Stimulated activated CD4-positive, alpha-beta T cell treated with anti-CD3 and anti-CD28 coated beads, Interleukin-12 subunit alpha, Interleukin-12 subunit beta, amount 100 ng/mL, for 4 hours (primary cell): ENCODE measurements around the gene FFAR3.

Experiments
- DNase-seq: peaks from one replicate; pipeline ENCODE4 v3.0.0-alpha.2; 2020

FFAR3 gene, protein sequence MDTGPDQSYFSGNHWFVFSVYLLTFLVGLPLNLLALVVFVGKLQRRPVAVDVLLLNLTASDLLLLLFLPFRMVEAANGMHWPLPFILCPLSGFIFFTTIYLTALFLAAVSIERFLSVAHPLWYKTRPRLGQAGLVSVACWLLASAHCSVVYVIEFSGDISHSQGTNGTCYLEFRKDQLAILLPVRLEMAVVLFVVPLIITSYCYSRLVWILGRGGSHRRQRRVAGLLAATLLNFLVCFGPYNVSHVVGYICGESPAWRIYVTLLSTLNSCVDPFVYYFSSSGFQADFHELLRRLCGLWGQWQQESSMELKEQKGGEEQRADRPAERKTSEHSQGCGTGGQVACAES

DNA sequence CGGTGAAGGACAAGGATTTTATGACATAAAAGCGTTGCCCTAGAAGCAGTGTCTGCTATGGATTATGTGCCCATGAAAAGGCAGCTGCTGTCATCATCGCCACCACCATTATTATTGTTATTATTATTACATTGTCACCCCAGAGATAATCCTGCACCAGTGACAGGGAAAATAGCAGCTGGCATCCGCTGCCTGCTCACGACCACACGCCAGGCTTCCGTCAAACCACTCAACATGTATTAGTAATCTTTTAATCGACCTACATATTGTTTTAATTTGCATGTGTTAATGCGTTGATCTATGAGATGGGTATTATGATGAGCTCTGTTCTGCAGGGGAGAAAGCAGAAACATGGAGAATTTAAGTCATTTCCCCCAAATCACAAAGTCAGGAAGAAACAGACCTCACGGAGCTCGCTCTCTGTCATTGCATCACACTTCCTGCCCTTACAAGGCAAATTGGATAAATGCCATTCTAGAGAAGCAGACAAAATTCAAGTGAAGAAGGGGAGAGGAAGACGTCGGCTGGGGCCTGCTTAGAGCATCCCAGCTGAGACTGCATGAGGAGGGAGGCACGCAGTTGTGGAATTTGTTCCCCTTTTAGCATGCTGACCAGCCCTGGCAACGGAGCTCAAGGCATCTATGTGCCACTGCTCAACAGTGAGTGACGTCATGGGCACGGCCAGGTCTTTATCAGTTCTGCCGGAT lies at the start of gene FFAR3:
Gene FFAR3, plus strand, starts transcription at position 594 of the 707 bp plus-strand sequence. CDS start 431 bp downstream, outside the sequence.
- no peak for DNase-seq

DNA sequence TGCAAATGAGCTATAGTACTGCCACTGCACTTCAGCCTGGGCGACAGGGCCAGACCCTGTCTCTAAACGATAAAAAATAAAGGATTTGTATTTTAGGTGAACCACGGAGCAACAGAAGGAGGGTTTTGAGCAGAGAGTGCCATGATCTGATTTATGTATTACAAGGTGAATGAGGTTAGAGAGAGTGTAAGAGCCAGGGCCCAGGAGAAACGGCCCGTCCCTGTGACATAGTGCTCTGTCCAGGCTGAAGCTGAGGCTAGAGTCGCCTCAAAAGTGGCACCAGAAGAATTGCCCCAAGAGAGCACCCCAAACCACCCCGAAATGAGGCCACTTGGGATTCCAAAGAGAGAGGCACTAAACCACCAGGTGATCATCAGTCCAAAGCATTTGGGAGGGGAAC lies 49.4 kb upstream of the FFAR3 start:
- no peak for DNase-seq

DNA sequence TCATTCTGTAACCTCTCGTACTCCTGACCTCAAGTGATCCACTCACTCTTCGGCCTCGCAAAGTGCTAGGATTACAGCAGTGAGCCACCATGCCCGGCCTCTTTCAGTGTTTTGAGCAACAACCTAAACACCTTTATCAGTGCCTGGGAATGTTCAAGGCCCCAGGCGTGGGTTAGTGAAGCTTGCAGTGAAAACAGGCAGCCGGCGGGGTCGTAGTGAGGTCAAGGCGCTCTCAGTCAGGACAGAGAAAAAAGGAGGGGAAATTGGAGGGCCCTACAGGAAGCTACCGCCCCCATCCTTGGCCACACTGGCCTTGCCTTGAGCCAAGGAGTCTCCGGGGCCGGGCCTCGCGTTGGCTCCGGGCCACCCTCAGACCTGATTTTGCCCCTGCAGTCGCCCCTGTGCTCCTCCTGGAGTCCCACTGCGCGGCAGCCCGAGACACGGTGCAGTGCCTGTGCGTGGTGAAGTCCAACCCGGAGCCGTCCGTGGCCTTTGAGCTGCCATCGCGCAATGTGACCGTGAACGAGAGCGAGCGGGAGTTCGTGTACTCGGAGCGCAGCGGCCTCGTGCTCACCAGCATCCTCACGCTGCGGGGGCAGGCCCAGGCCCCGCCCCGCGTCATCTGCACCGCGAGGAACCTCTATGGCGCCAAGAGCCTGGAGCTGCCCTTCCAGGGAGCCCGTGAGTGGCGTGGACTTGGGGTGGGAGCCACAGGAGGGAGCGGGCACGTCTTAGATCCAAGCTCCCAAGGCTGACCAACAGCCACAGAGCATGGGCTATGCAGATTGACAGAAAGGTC lies 48.6 kb upstream of the FFAR3 start:
- no peak for DNase-seq

DNA sequence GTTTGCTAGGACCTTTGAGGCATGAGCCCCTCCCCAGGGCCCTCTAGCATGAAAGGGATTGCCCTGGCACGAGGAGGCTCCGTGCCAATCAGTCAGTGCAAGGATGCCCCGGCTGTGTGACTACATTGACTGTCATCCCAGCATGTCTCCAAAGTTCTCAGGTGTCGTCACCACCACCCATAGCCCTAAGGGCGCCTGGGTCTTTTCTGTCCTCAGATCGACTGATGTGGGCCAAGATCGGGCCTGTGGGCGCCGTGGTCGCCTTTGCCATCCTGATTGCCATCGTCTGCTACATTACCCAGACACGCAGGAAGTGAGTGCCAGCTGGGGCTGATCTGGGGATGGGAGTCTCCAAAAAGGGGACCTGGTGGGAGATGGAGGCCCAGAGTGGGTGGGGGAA lies 47.9 kb upstream of the FFAR3 start:
- DNase-seq = no peak

DNA sequence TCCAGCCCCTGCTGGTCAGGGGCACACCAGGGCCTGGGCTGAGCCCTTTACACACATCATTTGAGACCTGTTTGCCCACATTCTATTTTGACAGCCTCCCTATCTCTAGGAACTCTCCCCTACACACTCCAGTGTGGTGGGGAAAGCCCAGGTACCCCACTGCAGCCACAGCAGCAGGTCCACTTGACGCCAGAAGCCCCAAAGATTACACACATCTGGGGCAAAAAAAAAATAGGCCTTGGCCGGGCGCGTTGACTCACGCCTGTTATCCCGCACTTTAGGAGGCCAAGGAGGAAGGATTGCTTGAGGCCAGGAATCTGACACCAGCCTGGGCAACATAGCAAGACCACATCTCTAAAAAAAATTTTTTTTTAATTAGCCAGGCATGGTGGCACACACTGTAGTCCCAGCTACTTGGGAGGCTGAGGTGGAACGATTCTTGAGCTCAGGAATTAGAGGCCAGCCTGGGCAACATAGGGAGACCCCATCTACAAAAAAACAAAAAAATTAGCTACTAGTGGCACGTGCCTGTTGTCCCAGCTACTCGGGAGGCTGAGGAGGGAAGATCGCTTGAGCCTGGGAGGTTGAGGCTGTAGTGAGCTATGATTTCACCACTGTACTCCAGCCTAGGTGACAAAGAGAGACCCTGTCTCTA lies 47.3 kb upstream of the FFAR3 start:
- DNase-seq = no peak

DNA sequence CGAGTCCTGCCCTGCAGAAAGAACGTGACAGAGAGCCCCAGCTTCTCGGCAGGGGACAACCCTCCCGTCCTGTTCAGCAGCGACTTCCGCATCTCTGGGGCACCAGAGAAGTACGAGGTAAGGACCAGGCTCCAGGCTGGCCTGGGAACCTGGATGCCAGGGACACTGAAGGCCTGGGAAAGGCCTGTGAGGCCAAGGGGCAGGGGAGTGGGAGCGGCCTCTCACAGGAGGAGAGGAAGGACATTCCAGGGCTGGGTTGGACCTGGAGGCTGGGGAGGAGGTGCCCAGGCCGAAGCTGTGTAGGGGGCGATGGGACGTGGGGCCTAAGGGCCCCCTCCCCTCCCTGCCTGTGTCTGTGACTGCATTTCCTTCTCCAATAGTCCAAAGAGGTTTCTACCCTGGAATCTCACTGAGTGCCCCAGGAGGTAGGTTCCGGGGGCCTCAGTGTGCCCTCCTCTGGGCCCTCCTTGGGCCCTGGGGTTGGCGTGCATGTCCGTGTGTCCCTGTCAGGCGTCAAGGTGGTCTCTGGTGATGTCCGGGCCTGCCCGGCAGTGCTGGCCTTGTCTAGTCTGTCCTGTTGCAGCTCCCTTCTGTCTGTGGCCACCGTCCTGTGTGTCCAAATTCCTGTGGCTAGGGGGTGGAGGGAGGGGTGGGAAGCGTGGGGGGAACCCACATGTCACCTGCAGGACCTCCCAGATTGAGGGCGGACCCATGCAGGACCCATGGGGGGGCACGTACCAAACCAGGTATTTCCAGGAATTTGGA lies 46.2 kb upstream of the FFAR3 start:
- DNase-seq = no peak

DNA sequence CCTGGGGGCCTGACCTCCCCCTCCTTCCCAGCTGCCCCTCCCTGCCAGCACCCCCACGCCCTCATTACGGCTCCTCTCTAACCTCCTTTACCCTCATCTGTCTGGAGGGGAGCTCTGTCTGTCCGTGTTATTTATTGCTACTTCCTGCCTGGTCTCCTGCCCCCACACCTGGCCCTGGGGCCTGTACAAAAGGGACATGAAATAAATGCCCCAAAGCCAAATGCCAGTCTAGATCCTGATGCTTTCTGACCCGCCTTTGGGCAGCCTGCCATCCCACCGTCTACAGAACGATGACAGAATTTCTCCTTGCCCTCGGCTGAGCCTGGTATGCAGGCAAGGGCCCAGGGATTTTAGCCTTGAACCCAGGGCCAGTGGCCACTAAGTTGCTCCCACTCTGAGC lies 44.7 kb upstream of the FFAR3 start:
- DNase-seq = no peak

DNA sequence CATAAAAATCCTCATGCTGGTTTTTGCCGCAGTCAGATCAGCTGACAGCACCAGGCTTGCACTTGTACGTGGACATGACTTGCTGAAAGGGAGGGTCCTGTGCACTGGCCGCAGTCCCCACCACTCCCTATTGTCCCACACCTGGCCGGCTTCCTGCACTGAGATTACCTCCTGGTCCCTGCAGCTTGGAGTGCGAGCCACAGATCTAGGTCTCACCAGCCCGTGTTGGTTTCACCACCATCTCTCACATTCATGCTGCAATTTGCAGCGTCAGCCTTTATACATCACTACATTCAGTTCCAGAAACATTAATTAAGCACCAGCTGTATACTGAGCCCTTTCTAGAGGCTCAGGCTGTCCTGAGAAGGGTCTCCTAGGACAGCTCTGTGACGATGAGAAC lies 44.2 kb upstream of the FFAR3 start:
- no peak for DNase-seq

DNA sequence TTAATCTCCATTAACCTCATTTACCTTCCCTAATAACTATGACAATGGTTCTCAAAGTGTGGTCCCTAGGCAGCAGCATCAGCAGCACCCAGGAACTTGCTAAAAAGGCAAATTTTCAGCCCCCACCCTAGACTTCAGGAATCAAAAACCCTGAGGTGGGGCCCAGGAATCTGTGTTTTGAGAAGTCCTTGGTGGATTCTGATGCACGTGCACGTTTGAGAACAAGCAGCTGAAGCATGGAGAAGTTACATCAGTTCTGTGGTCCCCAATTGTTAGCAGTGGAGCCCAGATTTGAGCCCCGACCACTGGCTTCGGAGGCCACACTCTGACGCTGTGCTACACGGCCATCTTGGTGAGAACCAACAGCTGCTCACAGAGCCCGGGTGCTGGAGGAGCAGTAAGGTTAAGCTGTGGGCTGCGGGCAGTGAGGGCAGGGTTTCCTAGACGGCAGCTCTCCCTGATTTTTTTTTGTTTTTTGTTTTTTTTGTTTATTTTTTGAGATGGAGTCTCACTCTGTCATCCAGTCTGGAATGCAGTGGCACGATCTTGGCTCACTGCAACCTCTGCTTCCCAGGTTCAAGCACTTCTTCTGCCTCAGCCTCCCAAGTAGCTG lies 43.3 kb upstream of the FFAR3 start:
- no peak for DNase-seq

DNA sequence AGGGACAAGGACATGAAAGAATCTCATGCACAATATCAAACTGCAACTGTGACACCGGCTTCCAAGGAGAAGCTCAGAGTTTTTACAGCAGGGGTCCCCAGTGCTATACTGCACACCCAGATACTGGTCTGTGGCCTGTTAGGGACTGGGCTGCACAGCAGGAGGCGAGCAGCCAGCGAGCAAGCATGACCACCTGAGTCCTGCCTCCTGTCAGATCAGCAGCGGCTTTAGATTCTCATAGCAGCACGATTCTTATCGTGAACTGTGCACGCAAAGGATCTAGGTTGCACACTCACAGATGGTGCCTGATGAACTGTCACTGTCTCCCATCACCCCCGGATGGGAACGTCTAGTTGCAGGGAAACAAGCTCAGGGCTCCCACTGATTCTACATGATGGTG lies 42.4 kb upstream of the FFAR3 start:
- no peak for DNase-seq

DNA sequence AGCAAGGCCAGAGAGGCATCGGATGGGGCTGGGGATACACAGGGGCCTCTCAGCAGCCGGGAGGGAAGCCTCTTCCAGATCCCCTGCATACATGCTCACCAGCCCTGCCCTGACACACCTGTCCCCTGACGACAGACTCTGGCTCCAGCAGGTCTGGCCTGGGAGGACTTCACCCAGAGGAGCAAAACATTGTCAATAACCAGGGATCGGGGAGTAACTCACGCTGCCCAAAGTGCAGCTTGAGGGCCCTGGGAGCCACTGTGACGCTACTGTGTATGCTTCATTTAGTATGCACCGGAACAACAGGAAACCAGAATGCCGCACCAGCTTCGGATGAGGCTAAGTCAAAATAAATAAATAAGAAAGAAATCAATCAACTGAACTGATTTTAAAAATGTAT lies 41.7 kb upstream of the FFAR3 start:
- no peak for DNase-seq

DNA sequence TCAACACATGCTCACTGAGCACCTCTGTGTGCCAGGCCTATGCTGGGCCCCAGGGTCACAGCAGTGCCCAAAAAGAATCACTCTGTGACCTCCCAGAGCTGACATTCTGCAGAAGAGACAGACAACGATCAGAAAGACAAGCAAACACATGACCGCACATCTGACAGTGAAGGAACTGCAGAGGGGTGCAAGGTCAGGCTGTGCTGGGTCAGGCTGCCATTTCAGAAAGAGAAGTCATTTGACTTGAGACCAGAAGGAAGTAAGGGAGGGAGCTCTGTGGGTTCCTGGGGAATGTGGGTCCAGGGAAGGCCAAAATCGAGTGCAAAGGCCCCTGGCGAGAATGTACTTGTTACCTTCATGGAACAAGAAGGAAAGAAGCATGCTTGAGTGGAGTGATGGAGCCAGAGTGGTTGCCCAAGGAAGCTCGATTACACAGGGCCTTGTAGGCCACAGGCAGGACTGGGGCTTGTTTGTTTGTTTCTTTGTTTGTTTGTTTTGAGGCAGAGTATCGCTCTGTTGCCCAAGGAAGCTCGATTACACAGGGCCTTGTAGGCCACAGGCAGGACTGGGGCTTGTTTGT lies 40.7 kb upstream of the FFAR3 start:
- no peak for DNase-seq

DNA sequence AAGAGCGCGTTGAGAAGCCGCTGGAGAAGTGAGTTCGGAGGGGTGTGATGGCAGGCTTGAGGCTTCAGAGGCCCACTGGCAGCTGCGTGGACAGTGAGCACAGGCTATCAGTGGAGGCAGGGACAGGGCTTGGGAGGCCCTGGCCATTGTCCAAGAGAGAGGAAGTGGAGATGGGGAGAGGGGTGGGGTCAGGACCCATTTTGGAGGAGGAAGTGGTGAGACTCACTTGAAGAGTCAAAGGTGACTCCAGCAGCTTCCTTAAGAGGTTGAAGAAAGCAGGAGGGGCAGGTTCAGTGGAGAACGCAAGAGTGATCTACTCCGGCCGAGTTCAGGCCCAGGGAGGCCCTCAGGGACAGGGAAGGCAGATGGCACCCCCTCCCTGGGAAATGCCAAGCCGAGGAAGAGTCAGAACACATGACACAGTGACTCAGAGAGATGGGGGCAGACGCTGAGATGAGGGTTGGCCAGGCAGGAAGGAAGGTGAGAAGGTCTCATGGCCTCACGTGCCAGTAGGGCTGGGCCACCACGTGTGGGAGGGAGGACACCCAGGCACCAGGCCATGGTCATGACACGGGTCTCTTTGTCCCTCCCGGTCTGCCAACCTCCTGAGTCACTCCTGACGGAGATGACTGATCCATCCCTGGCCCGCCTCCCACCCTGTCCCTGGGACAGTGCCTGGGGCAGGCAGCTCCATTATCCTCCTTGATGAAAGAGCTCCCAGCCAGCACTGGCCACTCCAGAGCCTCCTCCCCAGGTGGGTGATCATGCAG lies 39.4 kb upstream of the FFAR3 start:
- no peak for DNase-seq

DNA sequence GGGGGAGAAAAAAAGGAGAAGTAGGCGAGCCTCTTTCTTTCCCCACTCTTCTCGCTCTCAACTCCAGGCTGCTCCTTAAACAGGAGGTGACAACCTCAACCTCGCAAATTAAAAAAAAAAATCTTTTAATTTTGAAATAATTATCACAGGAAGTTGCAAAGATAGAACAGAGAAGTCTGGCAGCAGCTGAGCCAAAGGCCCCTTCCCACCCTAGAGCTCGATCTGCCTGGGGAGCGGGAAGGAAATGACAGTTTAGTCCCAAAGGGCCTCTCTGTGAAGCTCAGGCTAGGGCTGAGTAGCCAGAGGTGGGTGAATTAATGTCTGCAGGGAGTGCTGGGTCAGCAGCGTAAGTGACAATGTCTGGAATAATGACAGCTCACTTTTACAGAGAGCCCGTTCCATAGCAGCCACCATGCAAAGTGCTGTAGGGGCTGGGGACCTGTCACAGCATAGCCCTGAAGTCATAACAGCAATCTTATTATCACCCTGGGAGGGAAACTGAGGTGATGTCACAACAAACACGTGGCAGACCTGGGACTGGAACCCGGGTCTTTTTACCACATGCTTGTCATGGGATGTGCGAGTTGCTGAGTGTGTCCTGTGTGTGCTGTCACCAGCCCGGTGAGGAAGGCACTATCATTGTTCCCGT lies 38.1 kb upstream of the FFAR3 start:
- DNase-seq = no peak

DNA sequence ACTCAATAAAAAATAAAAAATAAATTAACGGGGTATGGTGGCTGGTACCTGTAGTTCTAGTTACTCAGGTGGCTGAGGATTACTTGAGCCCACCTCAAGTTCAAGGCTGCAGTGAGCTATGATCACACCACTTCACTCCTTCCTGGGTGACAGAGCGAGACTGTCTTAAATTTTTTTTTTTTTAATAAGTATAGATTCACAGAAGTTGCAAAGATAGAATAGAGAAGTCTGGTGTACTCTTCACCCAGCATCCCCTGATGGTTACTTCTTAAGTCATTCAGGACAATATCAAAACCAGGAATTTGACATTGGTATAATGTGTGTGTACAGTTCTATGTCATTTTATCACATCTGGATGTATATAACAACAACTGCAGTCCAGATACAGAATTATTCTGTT lies 37.0 kb upstream of the FFAR3 start:
- no peak for DNase-seq

DNA sequence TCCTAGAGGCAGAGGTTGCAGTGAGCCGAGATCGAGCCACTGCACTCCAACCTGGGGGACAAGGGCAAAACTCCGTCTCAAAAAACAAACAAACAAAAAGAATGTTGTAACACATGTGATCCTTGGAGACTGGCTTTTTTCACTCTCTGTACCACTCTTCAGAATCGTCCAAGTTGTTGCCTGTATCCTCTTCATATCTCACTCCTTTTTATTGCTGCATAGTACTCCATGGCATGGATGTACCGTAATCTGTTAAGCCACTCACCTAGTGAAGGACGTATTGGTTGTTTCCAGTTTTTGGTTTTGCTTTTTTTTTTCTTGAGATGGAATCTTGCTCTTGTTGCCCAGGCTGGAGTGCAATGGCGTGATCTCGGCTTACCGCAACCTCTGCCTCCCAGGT lies 36.2 kb upstream of the FFAR3 start:
- DNase-seq = no peak

DNA sequence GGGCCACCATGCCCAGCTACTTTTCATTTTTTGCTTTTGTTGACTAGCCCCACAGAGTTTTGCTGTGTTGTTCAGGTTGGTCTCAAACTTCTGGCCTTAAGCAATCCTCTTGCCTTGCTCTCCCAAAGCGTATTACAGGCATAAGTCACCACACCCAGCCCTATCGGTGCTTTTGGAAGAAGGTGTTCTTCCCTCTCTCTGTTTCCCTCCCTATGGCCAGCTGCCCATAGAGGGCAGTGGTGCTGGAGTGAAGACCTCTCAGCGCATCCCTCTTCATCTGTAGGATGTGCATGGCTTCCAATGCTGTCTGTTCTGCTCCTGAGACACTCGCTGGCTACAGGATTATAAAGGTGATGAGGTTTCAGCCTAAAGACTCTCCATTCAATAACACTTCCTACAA lies 30.6 kb upstream of the FFAR3 start:
- DNase-seq = no peak

DNA sequence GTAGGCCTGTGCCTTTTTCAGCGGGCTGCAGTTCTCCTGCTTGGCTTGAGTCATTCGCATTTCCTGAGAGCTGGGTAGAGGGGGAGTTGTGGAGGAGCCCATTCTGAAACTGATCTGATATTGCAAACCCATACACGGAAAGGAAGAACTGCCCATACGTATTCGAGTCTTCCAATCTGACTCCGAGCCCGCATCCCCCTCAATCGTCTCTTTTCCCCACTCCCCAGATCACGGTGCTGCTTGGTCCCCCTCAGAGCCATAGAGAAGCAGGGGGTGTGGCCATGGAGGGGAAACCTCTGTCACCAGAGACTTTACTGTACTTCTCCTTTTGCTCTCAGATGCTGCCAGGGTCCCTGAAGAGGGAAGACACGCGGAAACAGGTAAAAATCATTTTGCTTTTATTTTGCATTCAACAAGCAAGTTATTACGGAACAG lies 29.4 kb upstream of the FFAR3 start, which contains the start of gene CD22:
Gene CD22, plus strand, starts transcription at position 337 of the 435 bp plus-strand sequence. CDS start 2,854 bp downstream, outside the sequence.
- DNase-seq = no peak

DNA sequence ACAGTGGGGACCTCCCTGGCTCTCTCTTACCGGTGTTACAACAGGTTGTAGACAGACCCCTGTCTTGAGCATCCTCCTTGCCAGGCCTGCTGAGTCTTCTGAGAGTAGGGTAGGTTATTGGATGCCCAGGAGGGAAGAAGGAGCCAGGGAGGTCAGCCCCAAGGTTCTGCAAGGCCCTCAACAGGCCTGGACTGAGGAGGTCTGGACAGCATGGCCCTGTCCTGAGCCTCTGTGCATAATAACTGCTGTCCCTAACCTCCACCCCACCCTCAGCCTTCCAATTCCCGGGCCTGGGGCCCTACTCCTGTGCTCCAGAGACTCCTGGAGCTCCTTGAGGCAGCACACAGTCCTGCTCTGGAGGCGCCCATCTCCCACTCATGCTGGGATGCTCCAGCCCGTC lies 28.9 kb upstream of the FFAR3 start:
- DNase-seq = no peak

DNA sequence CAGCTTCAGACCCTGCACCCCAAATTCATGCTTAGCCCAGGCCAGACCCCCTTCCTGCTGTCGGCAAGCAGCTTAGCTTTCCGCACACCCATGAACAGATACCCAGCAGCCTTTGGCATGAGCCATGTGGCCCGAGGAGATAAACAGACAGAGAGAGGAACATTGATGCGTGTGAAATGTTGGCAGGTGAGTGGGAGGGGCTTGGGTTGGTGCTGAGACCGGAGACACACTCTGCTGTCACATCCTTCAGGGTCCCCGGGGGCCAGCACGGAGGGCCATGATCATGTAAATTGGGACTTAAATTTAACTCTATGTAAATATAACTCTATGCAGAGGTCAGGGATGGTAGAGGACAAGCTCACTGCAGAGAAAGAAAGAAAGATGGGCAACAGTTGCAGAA lies 27.8 kb upstream of the FFAR3 start:
- no peak for DNase-seq
